ENCODE measurements around the gene B3GALT5. TPM values are rescaled to one million over a fixed set of nuclear protein-coding genes. Genes with fewer than 3 reads are reported as not detected.

B3GALT5 gene
- total RNA-seq, 1 donor from 2014 or later: 0.25 TPM

- DNase-seq: no peak
- Mint-ChIP-seq H3K36me3 (ENCODE audit: unreplicated experiment) (peaks cover 4% of the 10 kb centered on the region), H3K27ac (ENCODE audit: unreplicated experiment) (no peak overlapping the region), H3K9me3 (ENCODE audit: unreplicated experiment) (no peaks in the 10 kb centered on the region), H3K4me1 (ENCODE audit: low read depth, unreplicated experiment) (no peaks in the 10 kb centered on the region), H3K4me3 (ENCODE audit: unreplicated experiment) (no peak overlapping the region), H3K27me3 (ENCODE audit: unreplicated experiment) (no peaks in the 10 kb centered on the region)
- no peak for TF ChIP-seq CTCF (IDR thresholded peaks at IDR 0.05; ENCODE audit: partially characterized antibody, unreplicated experiment)
These were observed 37.6 kb downstream of the B3GALT5 start for GRCh38 chr21:39650306-39650705.

GRCh38 chr21:39650801-39651200 is 38.1 kb downstream of the B3GALT5 start:
- peaks cover 4% of the 10 kb centered on the region for H3K36me3 Mint-ChIP-seq (ENCODE audit: unreplicated experiment)
- H3K4me1 Mint-ChIP-seq (ENCODE audit: low read depth, unreplicated experiment): no peaks in the 10 kb centered on the region
- no peaks in the 10 kb centered on the region for H3K9me3 Mint-ChIP-seq (ENCODE audit: unreplicated experiment)
- DNase-seq: no peak
- TF ChIP-seq CTCF (IDR thresholded peaks at IDR 0.05; ENCODE audit: partially characterized antibody, unreplicated experiment): no peak
- no peak overlapping the region for H3K27ac Mint-ChIP-seq (ENCODE audit: unreplicated experiment)
- no peaks in the 10 kb centered on the region for H3K27me3 Mint-ChIP-seq (ENCODE audit: unreplicated experiment)
- no peak overlapping the region for H3K4me3 Mint-ChIP-seq (ENCODE audit: unreplicated experiment)

GRCh38 chr21:39651206-39651605 is 38.5 kb downstream of the B3GALT5 start:
- no peak for DNase-seq
- H3K9me3 Mint-ChIP-seq (ENCODE audit: unreplicated experiment): no peaks in the 10 kb centered on the region
- H3K36me3 Mint-ChIP-seq (ENCODE audit: unreplicated experiment): peaks cover 4% of the 10 kb centered on the region
- no peak overlapping the region for H3K4me3 Mint-ChIP-seq (ENCODE audit: unreplicated experiment)
- TF ChIP-seq CTCF (IDR thresholded peaks at IDR 0.05; ENCODE audit: partially characterized antibody, unreplicated experiment): no peak
- no peak overlapping the region for H3K27ac Mint-ChIP-seq (ENCODE audit: unreplicated experiment)
- H3K4me1 Mint-ChIP-seq (ENCODE audit: low read depth, unreplicated experiment): no peaks in the 10 kb centered on the region
- H3K27me3 Mint-ChIP-seq (ENCODE audit: unreplicated experiment): no peaks in the 10 kb centered on the region

DNA sequence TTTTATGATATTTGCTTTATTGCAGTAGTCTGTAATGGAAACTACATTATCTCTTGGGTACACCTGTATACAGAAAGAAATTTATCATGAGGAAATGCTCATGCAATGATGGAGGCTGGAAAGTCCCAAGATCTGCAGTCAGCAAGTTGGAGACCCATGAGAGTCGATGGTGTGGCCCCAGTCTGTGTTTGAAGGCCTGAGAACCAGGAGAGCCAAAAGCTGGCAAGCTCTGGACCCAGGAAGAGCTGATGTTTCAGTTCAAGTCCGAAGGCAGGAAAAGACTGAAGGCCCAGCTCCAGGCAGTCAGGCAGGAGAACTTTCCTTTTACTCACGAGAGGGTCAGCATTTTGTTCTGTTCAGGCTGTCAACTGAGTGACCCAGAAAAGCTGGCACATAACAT is 42.2 kb downstream of the B3GALT5 start:
- peaks cover 9% of the 10 kb centered on the region for H3K36me3 Mint-ChIP-seq (ENCODE audit: unreplicated experiment)
- no peak overlapping the region for H3K4me3 Mint-ChIP-seq (ENCODE audit: unreplicated experiment)
- no peak for TF ChIP-seq CTCF (IDR thresholded peaks at IDR 0.05; ENCODE audit: partially characterized antibody, unreplicated experiment)
- H3K4me1 Mint-ChIP-seq (ENCODE audit: low read depth, unreplicated experiment): no peaks in the 10 kb centered on the region
- no peaks in the 10 kb centered on the region for H3K27me3 Mint-ChIP-seq (ENCODE audit: unreplicated experiment)
- H3K27ac Mint-ChIP-seq (ENCODE audit: unreplicated experiment): no peak overlapping the region
- H3K9me3 Mint-ChIP-seq (ENCODE audit: unreplicated experiment): no peaks in the 10 kb centered on the region
- DNase-seq: no peak

GRCh38 chr21:39655589-39655988 is 42.8 kb downstream of the B3GALT5 start:
- H3K27ac Mint-ChIP-seq (ENCODE audit: unreplicated experiment): no peak overlapping the region

More at GRCh38 chr21:39655589-39655988, 42.8 kb downstream of the B3GALT5 start:
- TF ChIP-seq CTCF (IDR thresholded peaks at IDR 0.05; ENCODE audit: partially characterized antibody, unreplicated experiment): no peak
- Mint-ChIP-seq H3K9me3 (ENCODE audit: unreplicated experiment) (no peaks in the 10 kb centered on the region), H3K4me3 (ENCODE audit: unreplicated experiment) (no peak overlapping the region), H3K36me3 (ENCODE audit: unreplicated experiment) (peaks cover 11% of the 10 kb centered on the region), H3K27me3 (ENCODE audit: unreplicated experiment) (peaks cover 2% of the 10 kb centered on the region), H3K4me1 (ENCODE audit: low read depth, unreplicated experiment) (peaks cover 4% of the 10 kb centered on the region)
- DNase-seq: no peak

Measured in glutamatergic neuron (in vitro differentiated cells).